Ectodermal cell (in vitro differentiated cells): ENCODE measurements around the gene OR8J3.

Experiments used
- H3K27ac ChIP-seq: 2 replicates; pipeline ENCODE4 v1.7.0; 2013; ENCODE audit warnings: mild to moderate bottlenecking, low read depth, low read length; ENCODE audit not compliant: insufficient read depth, poor library complexity, severe bottlenecking
- H3K27me3 ChIP-seq: 2 replicates; pipeline ENCODE4 v1.7.0; 2013; ENCODE audit warnings: mild to moderate bottlenecking, low read length; ENCODE audit not compliant: insufficient read depth, control insufficient read depth, poor library complexity, severe bottlenecking
- H3K36me3 ChIP-seq: one replicate; pipeline ENCODE4 v1.7.0; 2013; ENCODE audit warnings: low read length; ENCODE audit not compliant: control insufficient read depth, insufficient read depth
- H3K4me1 ChIP-seq: one replicate; pipeline ENCODE4 v1.7.0; 2013; ENCODE audit warnings: low read length; ENCODE audit not compliant: control insufficient read depth, insufficient read depth
- H3K4me3 ChIP-seq: 2 replicates; pipeline ENCODE4 v1.7.0; 2013; ENCODE audit warnings: low read depth, low read length, control low read depth; ENCODE audit not compliant: insufficient read depth
- H3K9me3 ChIP-seq: 2 replicates; pipeline ENCODE4 v1.7.0; 2013; ENCODE audit warnings: mild to moderate bottlenecking, low read length, moderate library complexity; ENCODE audit not compliant: control insufficient read depth
- WGBS, 2 experiments: methylation state at CpG; one replicate each; pipeline ENCODE4 v1.1.7; 2013; ENCODE audit warnings: missing lambda C conversion rate in 2 of 2; 5-methylcytosine and 5-hydroxymethylcytosine counted together

Gene OR8J3

DNA sequence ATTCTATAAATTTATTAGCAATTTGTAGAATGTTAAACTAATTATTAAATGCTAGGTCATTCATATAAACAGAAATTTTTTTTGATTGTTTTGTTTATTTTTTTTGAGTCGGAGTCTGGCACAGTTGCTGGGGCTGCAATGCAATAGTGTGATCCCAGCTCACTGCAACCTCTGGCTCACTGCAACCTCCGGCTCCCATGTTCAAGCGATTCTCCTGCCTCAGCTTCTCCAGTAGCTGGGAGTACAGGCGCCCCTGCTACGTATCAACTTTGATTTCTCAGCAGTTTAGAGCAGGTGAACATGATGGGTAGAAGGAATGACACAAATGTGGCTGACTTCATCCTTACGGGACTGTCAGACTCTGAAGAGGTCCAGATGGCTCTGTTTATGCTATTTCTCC lies 17.9 kb downstream of the OR8J3 start, which contains the start of gene OR8H3:
Gene OR8H3 (plus strand): TSS at position 301 of the 400 bp plus-strand sequence. CDS start 0 bp downstream, at position 301.
- WGBS, 2 experiments: 93 to 94% methylated on average over 6 of the region's 6 CpGs
- Histone ChIP-seq H3K4me1 (no peaks in the 10 kb centered on the region), H3K9me3 (no peaks in the 10 kb centered on the region), H3K27ac (no peak within 1 kb of the TSS), H3K36me3 (no peaks in the 10 kb centered on the region), H3K27me3 (no peaks in the 10 kb centered on the region), H3K4me3 (no peak within 1 kb of the TSS)

DNA sequence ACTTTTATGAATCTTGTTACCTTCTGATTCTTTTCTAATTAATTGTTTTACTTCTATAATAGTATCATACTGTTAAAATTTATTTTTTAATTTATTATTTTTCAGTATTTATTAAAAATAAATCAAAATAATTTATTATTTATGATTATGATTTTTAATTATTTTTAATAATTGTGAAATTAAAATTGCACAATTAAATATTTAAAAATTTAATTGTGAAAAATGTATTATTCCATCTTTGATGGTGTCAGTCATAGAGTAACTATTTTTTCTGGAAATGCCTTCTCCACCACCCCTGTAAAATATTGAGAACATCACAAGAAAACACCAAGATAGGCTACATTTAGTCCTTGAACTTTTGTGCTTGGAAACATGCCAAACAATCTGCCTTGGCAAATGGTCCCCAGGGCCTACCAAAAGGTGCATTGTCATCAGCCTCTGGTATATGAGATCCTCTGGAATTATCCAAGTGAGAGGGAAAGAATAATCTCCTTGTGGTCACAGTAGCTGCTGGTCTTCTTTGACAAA lies 36.7 kb downstream of the OR8J3 start, which contains the start of gene OR8H2:
Gene OR8H2 (plus strand): TSS at position 478 of the 528 bp plus-strand sequence. CDS start 1,356 bp downstream, outside the sequence.
- H3K27ac ChIP-seq: no peak within 1 kb of the TSS
- no peak within 1 kb of the TSS for H3K4me3 ChIP-seq
- no peaks in the 10 kb centered on the region for H3K27me3 ChIP-seq
- H3K9me3 ChIP-seq: no peaks in the 10 kb centered on the region
- H3K36me3 ChIP-seq: no peaks in the 10 kb centered on the region
- no peaks in the 10 kb centered on the region for H3K4me1 ChIP-seq

GRCh38 chr11:56093008-56093407 lies 47.0 kb downstream of the OR8J3 start, which contains the start of gene OR8I2:
Gene OR8I2 (plus strand): TSS chr11:56093308. CDS start chr11:56093308, 0 bp downstream.
- Histone ChIP-seq H3K27me3 (no peaks in the 10 kb centered on the region), H3K4me1 (no peaks in the 10 kb centered on the region), H3K27ac (no peak within 1 kb of the TSS), H3K36me3 (no peaks in the 10 kb centered on the region), H3K9me3 (no peaks in the 10 kb centered on the region), H3K4me3 (no peak within 1 kb of the TSS)
- WGBS, 2 experiments: 46 to 94% methylated on average over 1 to 2 of the region's 3 CpGs

DNA sequence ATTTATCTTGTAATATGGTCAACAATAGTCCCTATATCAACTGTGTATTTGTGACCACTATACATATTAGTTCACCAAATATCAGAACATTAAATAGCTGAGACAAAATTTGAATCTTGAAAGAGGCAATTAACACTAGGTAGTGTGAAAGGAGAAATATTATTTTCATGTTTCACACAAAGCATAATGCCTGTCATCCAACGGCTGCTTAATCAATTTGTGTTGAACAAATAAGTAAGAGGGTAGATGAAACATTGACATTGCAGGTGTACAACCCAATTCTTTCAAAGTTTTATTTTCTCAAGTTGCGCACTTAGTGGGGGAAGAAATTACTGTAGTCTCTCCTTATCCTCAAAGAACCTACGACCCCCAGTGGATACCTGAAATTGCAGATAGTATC lies 50.3 kb downstream of the OR8J3 start:
- Histone ChIP-seq H3K27me3 (no peaks in the 10 kb centered on the region), H3K4me3 (no peak overlapping the region), H3K4me1 (no peaks in the 10 kb centered on the region), H3K36me3 (no peaks in the 10 kb centered on the region), H3K9me3 (no peaks in the 10 kb centered on the region), H3K27ac (no peak overlapping the region)
- 69 to 83% methylated on average over 2 of the region's 3 CpGs for WGBS, 2 experiments
